MM.1S (cell line): Measurements from ENCODE around the gene TTBK1.

ENCODE experiments used
- CTCF ChIP-seq: fragments of 300-600 bp; sonication (generic); IDR thresholded peaks from 2 replicates; pipeline ENCODE4 v1.5.1; 2016; ENCODE audit warnings: antibody characterized with exemption, low read length, mixed read lengths
- EZH2 ChIP-seq: fragments of 300-600 bp; sonication (generic); optimal IDR thresholded peaks from 2 replicates; pipeline ENCODE3; 2017; ENCODE audit warnings: low read depth, mild to moderate bottlenecking, antibody characterized with exemption, low read length, mixed read lengths
- EZH2phosphoT487 ChIP-seq: fragments of 300-600 bp; sonication (generic); IDR thresholded peaks from 2 replicates; pipeline ENCODE4 v1.6.1; 2018; ENCODE audit warnings: antibody characterized with exemption, low read length

GRCh38 chr6:43277643-43278523, 34.6 kb downstream of the TTBK1 start:
- TF ChIP-seq EZH2 (no peak), CTCF (no peak), EZH2phosphoT487 (no peak)
